Measurements from ENCODE around the gene HOXA1.

The HOXA1 gene

GRCh38 chr7:27116962-27117886 lies 21.4 kb upstream of the HOXA1 start:
- no peak for DNase-seq (ENCODE audit: low spot score)

GRCh38 chr7:27116031-27116961 lies 20.5 kb upstream of the HOXA1 start:
- DNase-seq (ENCODE audit: low spot score) = no peak

GRCh38 chr7:27115221-27116026 lies 19.6 kb upstream of the HOXA1 start:
- DNase-seq (ENCODE audit: low spot score) = peak; percentile 93

- DNase-seq (ENCODE audit: low spot score) = no peak
Measured at GRCh38 chr7:27114881-27115220, 19.1 kb upstream of the HOXA1 start.

GRCh38 chr7:27113991-27114769 lies 18.4 kb upstream of the HOXA1 start:
- DNase-seq (ENCODE audit: low spot score) = no peak

GRCh38 chr7:27112955-27113949 lies 17.5 kb upstream of the HOXA1 start:
- no peak for DNase-seq (ENCODE audit: low spot score)

- no peak for DNase-seq (ENCODE audit: low spot score)
Measured at GRCh38 chr7:27112361-27112760, 16.6 kb upstream of the HOXA1 start.

- no peak for DNase-seq (ENCODE audit: low spot score)
Measured at GRCh38 chr7:27111751-27112277, 16.0 kb upstream of the HOXA1 start.

- DNase-seq (ENCODE audit: low spot score) = no peak
Measured at GRCh38 chr7:27111042-27111750, 15.4 kb upstream of the HOXA1 start.

- peak; percentile 59 for DNase-seq (ENCODE audit: low spot score)
Measured at GRCh38 chr7:27110186-27111031, 14.6 kb upstream of the HOXA1 start.

GRCh38 chr7:27109466-27110185 lies 13.8 kb upstream of the HOXA1 start:
- DNase-seq (ENCODE audit: low spot score) = no peak

- DNase-seq (ENCODE audit: low spot score) = no peak
Measured at GRCh38 chr7:27108390-27109127, 12.8 kb upstream of the HOXA1 start.

- no peak for DNase-seq (ENCODE audit: low spot score)
Measured at GRCh38 chr7:27107391-27108381, 11.9 kb upstream of the HOXA1 start.

GRCh38 chr7:27106901-27107240 lies 11.1 kb upstream of the HOXA1 start:
- DNase-seq (ENCODE audit: low spot score) = no peak

GRCh38 chr7:27106181-27106900 lies 10.5 kb upstream of the HOXA1 start:
- DNase-seq (ENCODE audit: low spot score) = no peak

All from LoVo (cell line).